COLO668 (cell line): ENCODE results near the gene APEX1.
A peak's percentile ranks its signal among the peaks of the same experiment; 100 is the strongest.

Source experiments
- DNase-seq: peaks from one replicate; lab custom pipeline; 2025; ENCODE audit not compliant: unreplicated experiment; lab: John Stamatoyannopoulos, UW

Gene APEX1

GRCh38 chr14:20454516-20455354 lies at the start of gene APEX1, which contains the start of gene OSGEP:
TSS of gene APEX1 (plus strand) at chr14:20455226. CDS start at chr14:20455646, 420 bp downstream.
TSS of gene OSGEP (minus strand) at chr14:20454812. CDS start at chr14:20454683, 129 bp downstream.
- DNase-seq, result peak; percentile 99

GRCh38 chr14:20409226-20409625 lies 45.8 kb upstream of the APEX1 start:
- DNase-seq, result no peak

- DNase-seq, result no peak
These were observed 42.6 kb upstream of the APEX1 start for GRCh38 chr14:20412411-20412810.

- peak; percentile 93 for DNase-seq
These were observed 41.9 kb upstream of the APEX1 start, which contains the start of gene TEP1 for GRCh38 chr14:20412876-20413743. TSS of gene TEP1 (minus strand) at chr14:20413501. CDS start at chr14:20408439, 5,062 bp downstream.

GRCh38 chr14:20413744-20414082 lies 41.3 kb upstream of the APEX1 start:
- DNase-seq, result no peak

- no peak for DNase-seq
These were observed 39.2 kb upstream of the APEX1 start for GRCh38 chr14:20415782-20416206.

GRCh38 chr14:20416223-20416622 lies 38.8 kb upstream of the APEX1 start:
- no peak for DNase-seq

- no peak for DNase-seq
These were observed 37.5 kb upstream of the APEX1 start for GRCh38 chr14:20417250-20418186.

- DNase-seq, result no peak
These were observed 36.5 kb upstream of the APEX1 start for GRCh38 chr14:20418501-20418909.

- no peak for DNase-seq
These were observed 35.6 kb upstream of the APEX1 start for GRCh38 chr14:20419419-20419818.

GRCh38 chr14:20421267-20421666 lies 33.8 kb upstream of the APEX1 start:
- no peak for DNase-seq

- no peak for DNase-seq
These were observed 32.1 kb upstream of the APEX1 start for GRCh38 chr14:20422886-20423285.

- DNase-seq, result no peak
These were observed 30.2 kb upstream of the APEX1 start for GRCh38 chr14:20424851-20425250.

- DNase-seq, result no peak
These were observed 27.6 kb upstream of the APEX1 start for GRCh38 chr14:20427231-20428009.

- DNase-seq, result no peak
These were observed 27.0 kb upstream of the APEX1 start for GRCh38 chr14:20428010-20428365.

GRCh38 chr14:20428802-20429201 lies 26.2 kb upstream of the APEX1 start:
- DNase-seq, result no peak

- no peak for DNase-seq
These were observed 25.0 kb upstream of the APEX1 start for GRCh38 chr14:20429801-20430669.

GRCh38 chr14:20434701-20435581 lies 20.1 kb upstream of the APEX1 start:
- DNase-seq, result peak; percentile 42
